H1 (cell line): ENCODE data around the gene MALT1. TPM values are rescaled to one million over a fixed set of nuclear protein-coding genes. Genes with fewer than 3 reads are reported as not detected.

Experiments used
- CTCF ChIA-PET: fragments of 300-600 bp; sonication (Branson Sonifier 250); formaldehyde crosslinking; loops from one replicate; lab custom pipeline; 2021; ENCODE audit not compliant: partially characterized antibody; lab: Charles Lee
- POLR2A ChIA-PET: fragments of 300-600 bp; sonication (Branson Sonifier 250); formaldehyde crosslinking; loops from one replicate; lab custom pipeline; 2021; ENCODE audit warnings: inconsistent platforms; ENCODE audit not compliant: partially characterized antibody; lab: Charles Lee
- DNase-seq, 2 experiments: peaks; one replicate each; pipeline versions ENCODE4 v3.0.0 to v3.0.0-alpha.2; 2010 to 2022; ENCODE audit warnings: low spot score in 2 of 2, low read depth in 1 of 2, mixed read lengths in 1 of 2
- FAIRE-seq: peaks from 2 replicates; lab custom pipeline; 2011; peaks lifted over from hg19 to GRCh38; lab: Jason Lieb, UNC
- H2AFZ ChIP-seq: 2 replicates; pipeline ENCODE4 v1.8.1; 2012; ENCODE audit warnings: low read length, inconsistent platforms
- H2AK5ac ChIP-seq: 2 replicates; pipeline ENCODE4 v1.6.1; 2013; ENCODE audit warnings: low read depth, low read length
- H2BK120ac ChIP-seq: replicated peaks from 2 replicates; pipeline ENCODE3; 2013; ENCODE audit warnings: low read depth, low read length, inconsistent platforms
- H2BK12ac ChIP-seq: 2 replicates; pipeline ENCODE4 v1.6.1; 2013; ENCODE audit warnings: low read depth, low read length
- H2BK15ac ChIP-seq: 2 replicates; pipeline ENCODE4 v1.6.1; 2013; ENCODE audit warnings: low read length
- H2BK20ac ChIP-seq: 2 replicates; pipeline ENCODE4 v1.6.1; 2013; ENCODE audit warnings: low read length
- H2BK5ac ChIP-seq: 2 replicates; pipeline ENCODE4 v1.6.1; 2013; ENCODE audit warnings: low read depth, low read length
- H3K14ac ChIP-seq: 2 replicates; pipeline ENCODE4 v1.6.1; 2013; ENCODE audit warnings: inconsistent platforms; ENCODE audit not compliant: insufficient read length
- H3K18ac ChIP-seq: 2 replicates; pipeline ENCODE4 v1.6.1; 2013; ENCODE audit warnings: low read length; ENCODE audit errors: extremely low read depth
- H3K23ac ChIP-seq: 2 replicates; pipeline ENCODE4 v1.6.1; 2013; ENCODE audit warnings: inconsistent platforms; ENCODE audit not compliant: insufficient read length
- H3K23me2 ChIP-seq: 2 replicates; pipeline ENCODE4 v1.6.1; 2013; ENCODE audit warnings: low read depth, low read length
- H3K27ac ChIP-seq: 2 replicates; pipeline ENCODE4 v1.6.1; 2011; ENCODE audit warnings: low read depth, low read length, inconsistent platforms
- H3K27me3 ChIP-seq, 4 experiments: replicated peaks in 1 of 4; 1 replicate in 1 of 4; 2 replicates in 3 of 4; pipeline versions ENCODE4 v1.6.1 to v1.8.1; 2011 to 2013; ENCODE audit warnings: low read length in 3 of 4, mild to moderate bottlenecking in 3 of 4, inconsistent platforms in 2 of 4, mixed read lengths in 2 of 4, moderate library complexity in 1 of 4; ENCODE audit not compliant: control insufficient read depth in 3 of 4, insufficient read depth in 3 of 4; ENCODE audit errors: extremely low read depth in 1 of 4
- H3K36me3 ChIP-seq, 4 experiments: 2 replicates each; pipeline versions ENCODE4 v1.6.1 to v1.8.1; 2011 to 2013; ENCODE audit warnings: mild to moderate bottlenecking in 4 of 4, low read length in 3 of 4, moderate library complexity in 2 of 4, control low read depth in 1 of 4, inconsistent platforms in 1 of 4; ENCODE audit not compliant: insufficient read depth in 4 of 4, control insufficient read depth in 2 of 4
- H3K4ac ChIP-seq: replicated peaks from 2 replicates; pipeline ENCODE3; 2013; ENCODE audit warnings: low read length, low read depth, mixed read lengths, inconsistent platforms; ENCODE audit not compliant: insufficient read length
- H3K4me1 ChIP-seq, 4 experiments: replicated peaks in 1 of 4; 1 replicate in 1 of 4; 2 replicates in 3 of 4; pipeline versions ENCODE4 v1.6.1 to v1.8.1; 2011 to 2013; ENCODE audit warnings: low read length in 3 of 4, inconsistent platforms in 2 of 4, mixed read lengths in 1 of 4; ENCODE audit not compliant: insufficient read depth in 4 of 4, control insufficient read depth in 3 of 4
- H3K4me2 ChIP-seq, 2 experiments: 2 replicates each; pipeline versions ENCODE4 v1.6.1 to v1.8.1; 2011 to 2013; ENCODE audit warnings: low read depth in 2 of 2, low read length in 2 of 2, control low read depth in 1 of 2, inconsistent platforms in 1 of 2, mild to moderate bottlenecking in 1 of 2; ENCODE audit not compliant: insufficient read depth in 1 of 2
- H3K4me3 ChIP-seq, 4 experiments: fragments of 200-600, 300-600 bp in 1 of 4; sonication (generic), shearing (Covaris generic), sonication (Bioruptor Twin) in 1 of 4; 2 replicates each; pipeline versions ENCODE4 v1.5.1 to v1.8.1; 2011 to 2016; ENCODE audit warnings: low read length in 4 of 4, low read depth in 3 of 4, control low read depth in 2 of 4, inconsistent platforms in 2 of 4, mild to moderate bottlenecking in 2 of 4, mixed read lengths in 1 of 4, moderate library complexity in 1 of 4; ENCODE audit not compliant: insufficient read depth in 2 of 4; ENCODE audit errors: extremely low read depth in 1 of 4
- H3K56ac ChIP-seq: replicated peaks from 2 replicates; pipeline ENCODE3; 2013; ENCODE audit warnings: low read depth, mild to moderate bottlenecking, mixed read lengths, low read length, inconsistent platforms; ENCODE audit not compliant: insufficient read length
- H3K79me1 ChIP-seq: 2 replicates; pipeline ENCODE4 v1.6.1; 2013; ENCODE audit warnings: low read depth, low read length, control low read depth
- H3K79me2 ChIP-seq, 2 experiments: 2 replicates each; pipeline versions ENCODE4 v1.6.1 to v1.8.1; 2012 to 2013; ENCODE audit warnings: low read length in 2 of 2, mild to moderate bottlenecking in 2 of 2, inconsistent platforms in 1 of 2; ENCODE audit not compliant: insufficient read depth in 2 of 2, control insufficient read depth in 1 of 2
- H3K9ac ChIP-seq, 4 experiments: replicated peaks in 1 of 4; 1 replicate in 1 of 4; 2 replicates in 3 of 4; pipeline versions ENCODE4 v1.6.1 to v1.8.1; 2011 to 2013; ENCODE audit warnings: low read depth in 3 of 4, low read length in 3 of 4, control low read depth in 2 of 4, mild to moderate bottlenecking in 2 of 4, moderate library complexity in 2 of 4, inconsistent platforms in 1 of 4; ENCODE audit errors: extremely low read depth in 1 of 4
- H3K9me3 ChIP-seq, 2 experiments: 2 replicates each; pipeline versions ENCODE4 v1.6.1 to v1.8.1; 2012 to 2013; ENCODE audit warnings: mild to moderate bottlenecking in 2 of 2, moderate library complexity in 2 of 2, control low read depth in 1 of 2, inconsistent platforms in 1 of 2, low read depth in 1 of 2, low read length in 1 of 2, mixed read lengths in 1 of 2; ENCODE audit not compliant: insufficient read depth in 2 of 2
- H4K20me1 ChIP-seq, 2 experiments: replicated peaks in 1 of 2; 2 replicates each; pipeline versions ENCODE3 to v1.8.1; 2011 to 2013; ENCODE audit warnings: inconsistent platforms in 2 of 2, low read length in 2 of 2, mild to moderate bottlenecking in 1 of 2; ENCODE audit not compliant: insufficient read depth in 2 of 2, control insufficient read depth in 1 of 2
- H4K5ac ChIP-seq: 2 replicates; pipeline ENCODE4 v1.6.1; 2013; ENCODE audit warnings: low read length, low read depth, mixed read lengths, inconsistent platforms; ENCODE audit not compliant: insufficient read length
- H4K8ac ChIP-seq: 2 replicates; pipeline ENCODE4 v1.8.0; 2013; ENCODE audit warnings: mild to moderate bottlenecking, moderate library complexity, low read length, inconsistent platforms; ENCODE audit not compliant: insufficient read depth; ENCODE audit errors: extremely low read depth
- H4K91ac ChIP-seq: replicated peaks from 2 replicates; pipeline ENCODE3; 2013; ENCODE audit warnings: low read length, mixed read lengths, inconsistent platforms; ENCODE audit not compliant: insufficient read length
- ASH2L ChIP-seq: fragments of 200-600, 300-600 bp; sonication (generic); IDR thresholded peaks from one replicate; pipeline ENCODE4 v1.7.1; 2017; ENCODE audit warnings: low read length
- ATF3 ChIP-seq: IDR thresholded peaks from 2 replicates; pipeline ENCODE4 v1.6.1; 2011; ENCODE audit warnings: low read depth, mild to moderate bottlenecking, low read length; ENCODE audit not compliant: insufficient read depth
- GABPA ChIP-seq: IDR thresholded peaks from 2 replicates; pipeline ENCODE4 v1.6.1; 2011; ENCODE audit warnings: mild to moderate bottlenecking, low read length, moderate library complexity, borderline replicate concordance; ENCODE audit not compliant: insufficient read depth
- GTF2F1 ChIP-seq: IDR thresholded peaks from 2 replicates; pipeline ENCODE4 v1.6.1; 2012; ENCODE audit warnings: low read depth, low read length, improper control_type of control experiment, borderline replicate concordance
- POLR2A ChIP-seq, 2 experiments: IDR thresholded peaks; 1 replicate in 1 of 2; 2 replicates in 1 of 2; pipeline ENCODE4 v1.6.1; 2011; ENCODE audit warnings: low read depth in 2 of 2, low read length in 2 of 2, mild to moderate bottlenecking in 2 of 2; ENCODE audit errors: control extremely low read depth in 1 of 2
- USF2 ChIP-seq: IDR thresholded peaks from 2 replicates; pipeline ENCODE4 v1.6.1; 2011; ENCODE audit warnings: low read length, improper control_type of control experiment
- WGBS, 2 experiments: shearing (Covaris generic) in 1 of 2; methylation state at CpG; one replicate each; pipeline versions ENCODE4 v1.1.6 to v1.1.7; 2013 to 2015; ENCODE audit warnings: low lambda C conversion rate in 2 of 2, mixed read lengths in 2 of 2, inconsistent platforms in 1 of 2, low coverage in 1 of 2, missing lambda C conversion rate in 1 of 2; ENCODE audit not compliant: insufficient replicate concordance in 2 of 2, insufficient coverage in 1 of 2, insufficient read length in 1 of 2; ENCODE audit errors: extremely low coverage in 1 of 2, missing lambda C conversion rate in 1 of 2; 5-methylcytosine and 5-hydroxymethylcytosine counted together
- polyA plus RNA-seq, 7 experiments: library from polyadenylated mRNA; depleted of rRNA in 3 of 7; stranded (reverse) in 5 of 7; unstranded in 2 of 7; fragments of >200 nt in 5 of 7; fragments of 200-250 nt in 2 of 7; gene quantifications; 1 replicate in 5 of 7; 2 replicates in 1 of 7; 4 replicates in 1 of 7; pipeline versions ENCODE4 v1.2.1 to v1.2.3, GENCODE V29; 2011 to 2013; ENCODE audit warnings: missing spikeins in 2 of 7, mixed read lengths in 2 of 7
- total RNA-seq: library from RNA; stranded (reverse); fragmentation: NEBNext Ultra II Directional; extraction: Animal tissue kit (Norgen Biotek cat#: 25700); gene quantifications from 2 replicates; pipeline ENCODE4 v1.2.1, GENCODE V29; 2021

The MALT1 gene
- total and polyA plus RNA-seq, 2 of the 8 experiments (the other 6 are each of a cell fraction or from before 2014, with no cell fraction given), result 10.7 to 25.9 TPM

GRCh38 chr18:58697146-58697545, 25.9 kb downstream of the MALT1 start:
- no peaks in the 10 kb centered on the region for H4K20me1 ChIP-seq
- TF ChIP-seq ATF3 (no peak), POLR2A (IDR thresholded peaks at IDR 0.05; ENCODE audit: control extremely low read depth in 1 of 2, low read depth in 2 of 2, low read length in 2 of 2) (no peak), GTF2F1 (no peak), USF2 (no peak), GABPA (no peak), ASH2L (no peak)

More at GRCh38 chr18:58697146-58697545, 25.9 kb downstream of the MALT1 start:
- CTCF ChIA-PET, result interaction anchor here (0.6 to 3.5 kb wide), 5 partner anchors 38 to 531 kb away, joined by 3 to 21 read pairs (median 4); no protein-coding TSS in a partner anchor
- H3K27me3 ChIP-seq, result no peaks in the 10 kb centered on the region
- no peak overlapping the region for H4K5ac ChIP-seq
- H3K56ac ChIP-seq, result no peak overlapping the region
- H2BK20ac ChIP-seq, result no peak overlapping the region
- POLR2A ChIA-PET, result interaction anchor here (1.2 kb wide), 1 partner anchor 23 kb away, joined by 4 read pairs; no protein-coding TSS in a partner anchor
- H2BK15ac ChIP-seq, result no peak overlapping the region
- H3K4me1 ChIP-seq, result peaks cover 0 to 3% (median 0%) of the 10 kb centered on the region in 4 experiments; a peak in 1 of 7 replicates
- H3K9me3 ChIP-seq, result 0 out of 4 replicates have a peak, but pooled peaks cover 0 to 2% of the 10 kb centered on the region in 2 experiments
- H3K79me1 ChIP-seq, result no peaks in the 10 kb centered on the region
- H3K9ac ChIP-seq, result no peak overlapping the region
- H3K27ac ChIP-seq, result no peak overlapping the region
- no peak overlapping the region for H4K91ac ChIP-seq
- H3K4ac ChIP-seq, result no peak overlapping the region
- no peak overlapping the region for H3K4me3 ChIP-seq
- no peak overlapping the region for H2BK5ac ChIP-seq
- 88% methylated on average over 4 of the region's 4 CpGs; no CpG with 5 or more reads in 1 of the 2 experiments for WGBS, 2 experiments
- no peak for DNase-seq
- no peak overlapping the region for H2AK5ac ChIP-seq
- no peaks in the 10 kb centered on the region for H3K79me2 ChIP-seq
- no peak overlapping the region for H2BK12ac ChIP-seq
- H2BK120ac ChIP-seq, result no peak overlapping the region
- no peak for FAIRE-seq
- H3K14ac ChIP-seq, result no peak overlapping the region
- no peak overlapping the region for H2AFZ ChIP-seq
- no peaks in the 10 kb centered on the region for H3K23me2 ChIP-seq
- peaks cover 0 to 19% (median 6%) of the 10 kb centered on the region in 4 experiments; a peak in 2 of 8 replicates for H3K36me3 ChIP-seq
- H4K8ac ChIP-seq, result no peak overlapping the region
- no peak overlapping the region for H3K18ac ChIP-seq
- H3K4me2 ChIP-seq, result no peak overlapping the region
- no peak overlapping the region for H3K23ac ChIP-seq
